Activated gamma-delta T cell treated with anti-CD3 and anti-CD28 coated beads, Interleukin-2, amount 50 U/mL, for 16 hours (primary cell): ENCODE measurements around the gene TNFAIP8L1.

Experiments used
- DNase-seq: peaks from one replicate; pipeline ENCODE4 v3.0.0-alpha.2; 2020; ENCODE audit warnings: low read depth

The TNFAIP8L1 gene

DNA sequence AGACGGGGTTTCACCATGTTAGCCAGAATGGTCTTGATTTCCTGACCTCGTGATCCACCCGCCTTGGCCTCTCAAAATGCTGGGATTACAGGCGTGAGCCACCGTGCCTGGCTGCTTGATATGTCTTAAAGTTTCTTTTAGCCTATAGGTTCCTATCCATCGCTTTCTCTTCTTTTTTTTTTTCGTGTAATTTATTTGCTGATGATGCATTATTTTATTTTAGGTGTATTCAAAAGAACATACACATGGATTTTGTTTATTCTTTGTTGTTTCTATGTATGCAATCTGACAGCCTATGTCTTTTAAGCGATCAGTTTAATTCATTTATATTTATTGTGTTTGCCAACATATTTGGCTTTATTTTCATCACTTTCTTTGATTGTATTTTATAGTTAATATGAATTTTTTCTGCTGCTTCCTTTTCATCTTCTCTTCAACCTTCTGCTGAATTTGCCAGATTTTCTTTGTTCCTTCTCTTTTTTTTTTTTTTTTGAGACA, 26.0 kb upstream of the TNFAIP8L1 start:
- no peak for DNase-seq

DNA sequence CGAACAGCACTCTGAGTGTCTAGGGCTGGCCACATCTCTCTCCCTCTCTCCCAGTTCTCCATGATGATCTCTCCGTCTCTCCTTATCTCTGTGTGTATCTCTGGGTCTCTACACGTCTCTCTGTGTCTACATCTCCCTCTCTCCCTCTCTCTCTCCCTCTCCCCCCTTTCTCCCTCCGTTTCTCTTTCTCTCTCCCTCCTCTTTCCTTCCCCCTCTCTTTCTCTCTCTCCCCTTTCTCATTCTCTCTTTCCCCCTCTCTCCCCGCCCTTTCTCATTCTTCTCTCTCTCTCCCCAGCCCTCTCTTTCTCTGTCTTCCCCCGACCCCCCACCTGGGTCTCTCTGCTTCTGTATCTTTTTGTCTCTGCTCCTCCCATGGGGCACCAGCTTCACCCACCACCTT, 21.3 kb upstream of the TNFAIP8L1 start:
- no peak for DNase-seq

DNA sequence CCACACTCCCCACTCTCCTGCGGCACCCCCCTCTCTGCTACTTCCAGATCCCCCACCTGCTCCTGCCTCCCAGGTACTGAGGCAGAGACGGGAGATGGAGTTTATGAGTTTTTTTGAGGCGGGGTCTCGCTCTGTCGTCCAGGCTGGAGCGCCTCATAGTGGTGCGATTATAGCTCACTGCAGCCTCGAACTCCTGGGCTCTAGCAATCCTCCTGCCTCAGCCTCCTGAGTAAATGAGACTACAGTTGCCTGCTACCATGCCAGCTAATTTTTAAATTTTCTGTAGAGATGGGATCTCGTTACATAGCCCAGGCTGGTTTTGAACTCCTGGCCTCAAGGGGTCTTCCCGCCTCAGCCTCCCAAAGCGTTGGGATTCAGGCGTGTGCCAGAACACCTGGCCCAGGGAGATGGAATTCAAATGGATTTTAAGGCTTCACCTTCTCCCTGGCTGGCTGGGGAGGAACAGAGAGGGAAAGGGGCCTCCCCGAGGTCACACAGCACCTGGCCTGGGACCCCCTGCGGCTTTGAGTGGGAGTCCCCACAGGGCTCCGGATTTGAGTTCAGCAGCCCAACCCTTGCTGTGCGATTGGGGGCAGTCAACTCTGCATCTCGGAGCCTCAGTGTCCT, 19.5 kb upstream of the TNFAIP8L1 start:
- DNase-seq: no peak

DNA sequence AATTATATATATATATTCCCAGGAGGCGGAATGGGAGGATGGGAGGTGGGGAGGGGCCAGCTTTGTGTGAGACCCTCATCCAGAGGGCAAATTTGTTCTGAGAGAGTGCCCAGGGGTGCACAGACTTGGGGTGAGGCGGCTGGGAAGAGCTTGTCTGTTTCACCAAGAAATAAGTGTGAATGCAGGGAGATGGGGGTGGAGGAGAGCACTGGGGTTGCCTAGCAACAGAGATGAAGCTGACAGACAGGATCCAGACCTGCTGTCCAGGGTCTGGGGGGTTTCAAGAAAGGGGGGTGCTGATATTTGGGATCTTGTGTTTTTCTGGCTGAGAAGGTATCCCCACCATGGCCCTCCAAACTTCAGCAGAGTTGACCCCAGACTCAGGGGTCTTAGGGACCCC, 18.6 kb upstream of the TNFAIP8L1 start:
- DNase-seq: no peak

DNA sequence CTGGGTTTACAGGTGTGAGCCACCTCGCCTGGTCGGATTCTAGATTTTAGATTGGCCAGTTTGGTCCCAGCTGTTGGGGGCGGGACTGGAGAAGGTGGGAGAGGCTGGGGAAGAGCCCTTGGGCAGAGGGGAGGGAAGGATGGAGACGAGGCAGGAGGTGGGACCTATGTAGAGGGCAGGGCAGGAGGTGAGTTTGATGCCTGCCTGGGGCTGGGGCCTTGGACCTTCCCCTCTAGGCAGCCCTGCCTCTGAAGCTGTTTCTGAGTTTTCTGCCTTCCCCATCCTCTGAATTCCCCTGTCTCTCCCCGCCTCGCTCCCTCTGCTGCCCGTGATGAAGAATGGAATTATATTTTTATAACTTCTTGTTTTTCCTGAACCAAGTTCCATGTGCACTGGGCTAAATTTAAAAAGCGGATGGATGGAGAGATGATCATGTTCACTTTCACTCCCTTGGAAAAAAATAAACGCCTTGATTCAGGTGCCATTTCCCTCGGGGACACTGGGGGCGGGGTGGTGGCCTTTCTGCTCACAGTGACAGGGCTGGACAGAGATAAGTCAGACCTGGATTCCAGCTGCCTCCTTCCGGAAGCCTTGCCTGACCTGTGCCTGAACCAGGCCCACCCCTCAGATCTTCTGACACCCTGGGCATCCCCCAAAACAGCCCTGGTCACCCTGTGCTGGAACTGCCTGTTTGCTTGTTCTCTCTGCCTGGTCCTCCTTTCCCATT, 16.5 kb upstream of the TNFAIP8L1 start:
- DNase-seq: no peak

DNA sequence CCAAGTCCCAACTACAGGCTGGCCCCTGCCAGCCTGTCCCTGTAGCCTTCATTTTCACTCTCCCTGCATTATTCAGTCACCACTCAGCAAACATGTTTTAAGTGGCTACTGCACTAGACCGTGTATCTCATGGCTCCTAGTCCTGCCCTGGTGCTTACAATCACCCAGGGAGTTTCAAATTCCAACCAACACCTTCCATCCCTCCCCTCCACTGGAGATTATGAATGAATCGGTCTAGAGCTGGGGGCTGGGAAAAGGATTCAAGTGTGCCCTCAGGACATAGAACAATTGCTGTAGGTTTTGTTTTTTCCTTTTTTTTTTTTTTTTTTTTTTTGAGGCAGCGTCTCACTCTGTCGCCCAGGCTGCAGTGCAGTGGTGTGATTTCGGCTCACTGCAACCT, 15.0 kb upstream of the TNFAIP8L1 start:
- DNase-seq: no peak

DNA sequence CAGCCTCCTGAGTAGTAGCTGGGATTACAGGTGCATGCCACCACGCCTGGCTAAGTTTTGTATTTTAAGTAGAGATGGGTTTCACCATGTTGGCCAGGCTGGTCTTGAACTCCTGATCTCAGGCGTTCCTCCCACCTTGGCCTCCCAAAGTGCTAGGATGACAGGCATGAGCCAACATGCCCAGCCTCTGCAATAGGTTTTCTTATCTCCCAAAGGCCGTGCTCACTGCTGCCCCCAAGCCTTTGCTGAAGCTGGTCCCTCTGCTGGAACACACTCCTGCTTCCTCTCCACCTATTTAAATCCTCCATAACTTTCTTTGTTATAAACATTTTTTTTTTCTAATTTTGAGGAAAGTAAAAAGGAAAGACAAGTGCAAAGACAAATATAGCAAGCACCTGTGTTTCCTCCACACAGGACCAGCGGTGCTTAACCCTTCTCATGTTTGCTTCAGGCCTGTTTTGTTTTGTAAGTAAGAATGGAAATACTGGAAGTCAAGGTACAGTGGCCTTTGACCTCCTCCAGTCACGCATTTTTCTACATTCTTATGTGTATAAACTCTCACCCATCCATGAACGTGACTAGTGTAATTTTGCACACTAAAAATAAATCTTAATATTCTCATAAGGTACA, 14.5 kb upstream of the TNFAIP8L1 start:
- DNase-seq: no peak

DNA sequence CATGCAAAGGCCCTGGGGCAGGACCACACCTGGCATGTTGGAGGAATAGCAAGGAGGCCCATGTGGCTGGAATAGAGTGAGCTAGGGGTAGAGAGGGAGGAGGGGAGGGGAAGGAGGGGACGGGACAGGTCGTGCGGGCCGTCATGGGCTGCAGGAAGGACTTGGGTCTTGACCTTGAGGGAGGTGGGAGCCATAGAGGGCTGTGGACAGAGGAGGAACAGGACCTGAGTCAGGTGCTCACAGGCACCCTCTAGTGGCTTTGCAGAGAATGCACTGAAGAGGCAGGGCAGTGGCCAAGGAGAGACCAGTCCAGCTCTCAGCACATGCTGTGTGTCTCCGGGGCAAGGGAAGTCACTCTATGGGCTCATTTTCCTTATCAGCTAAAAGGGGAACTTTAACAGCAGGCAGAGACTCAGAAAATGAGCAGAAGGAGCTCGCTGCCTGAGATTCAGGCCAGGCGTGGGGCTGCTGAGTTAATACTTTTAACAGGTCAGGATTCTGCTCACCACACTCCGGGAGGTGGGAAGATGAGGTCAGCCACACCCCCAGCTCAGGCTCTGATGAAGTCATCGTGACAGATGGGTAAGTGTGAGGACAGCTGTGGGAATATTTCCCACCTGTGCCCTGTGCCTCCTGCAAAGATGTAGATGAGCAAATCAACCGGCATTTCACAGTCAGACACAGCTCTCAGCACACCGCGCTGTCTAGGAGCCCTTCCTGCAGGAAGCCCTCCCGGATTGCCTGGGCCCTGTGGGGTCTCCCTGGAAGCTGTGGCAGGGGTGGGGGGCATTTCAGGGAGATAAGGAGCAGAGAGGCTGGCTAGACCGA, 6.0 kb upstream of the TNFAIP8L1 start:
- no peak for DNase-seq

DNA sequence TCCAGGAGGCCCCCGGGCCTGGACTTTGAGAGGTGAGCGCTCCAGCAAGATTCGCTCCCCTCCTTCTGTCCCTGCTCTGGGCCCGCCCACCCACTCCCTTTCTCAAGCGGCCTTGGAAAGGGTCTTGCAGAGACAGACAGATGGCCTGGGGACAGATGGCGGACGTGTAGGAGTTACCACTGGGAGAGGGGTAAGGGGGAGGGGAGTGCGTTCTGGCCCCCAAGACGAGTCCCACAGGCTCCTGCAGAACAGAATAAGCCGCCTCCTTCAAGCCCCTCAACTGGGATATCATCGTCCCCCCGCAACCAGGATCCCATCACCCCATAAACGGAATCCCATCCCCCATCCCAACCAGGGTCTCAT, 3.6 kb upstream of the TNFAIP8L1 start:
- DNase-seq: no peak

DNA sequence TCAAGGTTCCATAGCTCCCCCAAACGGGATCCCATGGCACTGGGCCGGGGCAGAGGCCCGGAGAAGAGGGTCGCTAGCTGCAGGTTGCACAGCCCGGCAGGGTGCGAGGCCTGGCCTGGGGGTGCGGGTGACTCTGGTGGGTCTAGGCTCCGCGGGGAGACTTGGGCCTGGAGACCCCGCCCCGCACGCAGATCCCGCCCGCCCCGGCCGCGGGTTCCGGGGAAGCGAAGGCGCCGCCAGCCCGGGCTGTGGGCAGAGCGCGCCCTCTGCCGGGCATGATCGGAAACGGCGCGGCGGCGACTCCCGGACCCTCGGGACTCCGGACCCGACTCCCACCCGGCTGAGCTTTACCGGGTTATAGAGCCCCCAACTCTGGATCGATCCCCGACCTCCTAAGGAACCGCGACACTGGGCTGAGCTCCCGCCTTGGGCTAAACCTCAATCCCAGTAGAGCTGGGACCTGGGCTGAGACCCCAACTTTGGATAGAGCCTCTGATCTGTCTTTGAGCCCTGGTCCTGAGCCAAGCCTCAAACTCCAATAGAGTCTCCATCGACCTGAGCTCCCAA, 3.1 kb upstream of the TNFAIP8L1 start:
- peak; percentile 61 for DNase-seq

DNA sequence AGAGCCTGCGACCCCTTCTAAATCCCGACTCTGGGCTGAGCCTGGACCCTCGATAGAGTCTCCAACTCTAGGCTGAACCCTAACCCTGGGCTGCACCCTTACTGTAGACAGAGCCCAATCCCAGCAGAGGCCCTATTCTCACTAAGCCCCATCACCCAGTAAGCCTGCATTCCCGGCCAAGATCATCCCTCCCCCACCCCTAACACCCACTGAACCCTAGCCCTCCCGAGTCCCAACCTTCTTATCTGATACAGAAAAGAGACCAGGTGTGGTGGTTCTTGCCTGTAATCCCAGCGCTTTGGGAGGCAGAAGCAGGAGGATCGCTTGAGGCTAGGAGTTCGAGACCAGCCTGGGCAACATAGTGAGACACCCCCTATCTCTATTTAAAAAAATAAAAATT, 2.6 kb upstream of the TNFAIP8L1 start:
- no peak for DNase-seq

DNA sequence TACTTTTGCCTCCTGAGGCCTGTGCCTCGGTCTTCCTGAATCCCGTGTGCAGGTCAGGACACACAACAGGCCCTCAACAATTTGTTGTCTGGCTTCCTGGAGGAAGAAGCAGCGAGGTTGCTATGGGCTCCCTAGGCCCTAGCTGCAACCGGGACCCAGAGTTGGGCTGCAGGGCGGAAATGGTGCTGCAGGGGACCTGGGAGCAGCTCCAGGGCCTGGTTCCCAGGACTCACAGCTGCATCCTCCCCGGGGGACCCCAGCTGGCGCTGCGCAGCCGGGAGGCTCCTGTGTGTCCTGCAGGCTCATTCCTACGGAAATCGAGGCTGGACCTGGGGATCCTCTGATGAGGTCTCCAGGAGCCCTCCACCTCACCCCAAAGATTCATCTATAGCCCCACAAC, 999 bp upstream of the TNFAIP8L1 start:
- DNase-seq: no peak

DNA sequence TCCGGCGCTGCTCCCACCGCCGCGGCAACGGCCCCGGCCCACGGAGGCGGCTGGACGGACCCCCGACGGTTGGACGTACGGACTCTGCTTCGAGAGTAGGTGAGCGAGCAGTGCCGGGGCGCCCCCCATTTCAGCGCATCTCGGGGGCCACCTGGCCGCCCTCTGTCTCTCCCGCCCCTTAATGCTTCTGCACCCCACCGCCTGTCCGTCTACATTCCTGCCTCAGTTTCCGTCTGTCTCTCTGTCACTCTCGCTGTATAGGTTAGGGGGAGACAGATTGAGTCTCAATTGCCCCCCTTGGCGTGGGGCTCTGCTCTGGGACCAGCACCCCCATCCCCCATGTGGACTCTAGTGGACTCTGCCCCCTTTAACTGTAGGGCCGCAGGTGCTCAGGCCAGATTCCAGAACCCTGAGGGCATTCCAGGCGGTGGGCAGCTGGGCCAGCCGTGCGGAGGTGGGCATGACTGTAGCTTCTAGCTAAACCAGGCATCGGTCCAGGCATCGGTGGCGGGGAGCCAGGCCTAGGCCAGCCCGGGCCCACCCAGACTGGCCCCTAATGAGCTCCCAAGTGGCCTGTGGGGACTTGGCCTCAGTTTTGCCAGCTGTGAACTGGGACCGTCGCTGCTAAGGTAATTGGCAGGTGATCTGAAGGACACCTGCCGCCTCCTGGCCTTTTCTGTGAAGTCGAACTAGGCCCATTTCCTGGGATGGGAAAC, 373 bp downstream of the TNFAIP8L1 start:
- no peak for DNase-seq

DNA sequence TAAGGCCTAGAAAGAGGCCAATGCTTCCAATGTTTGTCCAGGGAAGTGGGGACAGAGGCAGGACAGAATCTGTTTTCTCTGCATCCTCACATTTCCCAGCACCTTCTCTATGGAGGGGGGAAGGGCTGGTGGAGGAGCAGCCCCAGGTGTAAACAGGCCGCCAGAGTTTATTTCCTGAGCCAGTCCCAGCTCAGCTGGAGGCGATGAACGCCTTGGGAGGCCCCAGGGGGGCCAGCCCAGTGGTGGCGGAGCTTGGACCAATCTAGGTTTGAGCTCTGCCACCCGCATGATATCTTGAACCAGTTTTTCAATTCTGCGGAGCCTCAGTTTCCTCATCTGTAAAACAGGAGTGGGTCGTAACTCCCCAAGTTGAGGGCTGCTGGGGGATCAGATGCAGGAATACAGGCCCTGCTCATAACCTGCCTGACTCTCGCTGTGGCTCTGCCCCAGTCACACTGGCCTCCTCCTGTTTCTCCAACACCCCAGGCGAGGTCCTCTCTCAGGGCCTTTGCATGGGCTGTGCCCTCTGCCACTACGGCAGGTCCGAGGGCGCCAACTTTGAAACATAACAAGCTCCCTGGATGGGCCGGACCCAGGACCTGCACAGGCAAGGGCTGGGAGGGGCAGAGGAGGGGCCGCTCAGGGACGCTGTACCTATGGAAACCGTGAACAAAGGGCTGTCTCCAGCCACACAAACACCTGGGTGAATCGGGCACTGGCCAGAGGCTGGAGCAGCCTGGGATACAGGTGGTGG, 1.1 kb downstream of the TNFAIP8L1 start:
- DNase-seq: no peak

DNA sequence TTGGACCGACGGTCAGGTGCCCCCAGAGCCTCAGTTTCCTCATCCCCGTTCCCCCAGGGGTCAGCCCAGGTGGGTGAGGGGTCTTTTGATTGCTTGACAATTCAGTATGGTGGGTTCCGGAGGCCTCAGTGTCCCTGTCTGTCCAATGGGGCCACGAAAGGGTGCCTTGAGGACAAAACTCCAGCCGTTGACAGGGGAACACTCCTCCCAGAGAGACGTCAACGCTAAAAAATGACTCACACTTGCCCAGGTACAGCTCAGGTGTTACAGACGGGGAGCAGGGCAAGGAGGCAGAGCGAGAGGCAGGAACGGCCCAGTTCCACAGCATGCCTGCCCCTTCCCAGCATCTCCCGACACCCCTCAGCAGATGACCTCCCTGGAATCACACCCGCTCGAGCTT, 1.8 kb downstream of the TNFAIP8L1 start:
- no peak for DNase-seq

DNA sequence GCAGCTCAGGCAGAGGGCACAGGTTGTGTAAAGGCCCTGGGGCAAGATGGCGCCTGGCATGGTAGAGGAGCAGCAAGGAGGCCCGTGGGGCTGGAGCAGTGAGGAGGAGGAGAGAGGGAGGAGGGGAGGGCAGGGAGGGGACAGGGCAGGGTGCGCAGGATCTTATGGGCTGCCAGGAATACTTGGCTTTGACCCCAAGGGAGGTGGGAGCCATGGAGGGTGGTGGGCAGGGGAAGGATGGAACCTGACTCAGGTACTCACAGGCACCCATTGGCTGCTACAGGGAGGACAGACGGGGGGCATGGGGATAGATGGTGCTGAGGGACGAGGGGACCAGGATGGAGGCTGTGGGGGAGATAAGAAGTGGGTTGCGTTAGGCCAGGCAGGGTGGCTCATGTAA, 3.3 kb downstream of the TNFAIP8L1 start:
- no peak for DNase-seq

DNA sequence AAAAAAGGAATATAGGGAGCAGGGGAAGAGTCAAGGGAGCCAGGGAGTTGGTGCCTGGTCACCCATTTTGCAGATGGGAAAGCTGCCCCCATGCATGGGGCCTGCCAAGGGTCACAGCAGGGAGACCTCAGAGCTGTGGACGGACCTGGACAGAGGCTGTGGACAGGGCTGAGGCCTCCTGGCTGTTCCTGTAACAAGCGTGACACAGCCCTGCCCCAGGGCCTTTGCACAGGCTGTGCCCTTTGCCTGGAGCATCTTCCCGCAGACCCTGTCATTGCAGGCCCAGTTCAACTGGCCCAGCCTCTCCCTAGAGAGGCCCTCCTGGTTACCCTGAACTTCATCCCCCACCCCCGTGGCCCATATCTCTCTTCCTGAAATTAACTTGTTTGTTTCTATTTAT, 6.4 kb downstream of the TNFAIP8L1 start:
- no peak for DNase-seq

DNA sequence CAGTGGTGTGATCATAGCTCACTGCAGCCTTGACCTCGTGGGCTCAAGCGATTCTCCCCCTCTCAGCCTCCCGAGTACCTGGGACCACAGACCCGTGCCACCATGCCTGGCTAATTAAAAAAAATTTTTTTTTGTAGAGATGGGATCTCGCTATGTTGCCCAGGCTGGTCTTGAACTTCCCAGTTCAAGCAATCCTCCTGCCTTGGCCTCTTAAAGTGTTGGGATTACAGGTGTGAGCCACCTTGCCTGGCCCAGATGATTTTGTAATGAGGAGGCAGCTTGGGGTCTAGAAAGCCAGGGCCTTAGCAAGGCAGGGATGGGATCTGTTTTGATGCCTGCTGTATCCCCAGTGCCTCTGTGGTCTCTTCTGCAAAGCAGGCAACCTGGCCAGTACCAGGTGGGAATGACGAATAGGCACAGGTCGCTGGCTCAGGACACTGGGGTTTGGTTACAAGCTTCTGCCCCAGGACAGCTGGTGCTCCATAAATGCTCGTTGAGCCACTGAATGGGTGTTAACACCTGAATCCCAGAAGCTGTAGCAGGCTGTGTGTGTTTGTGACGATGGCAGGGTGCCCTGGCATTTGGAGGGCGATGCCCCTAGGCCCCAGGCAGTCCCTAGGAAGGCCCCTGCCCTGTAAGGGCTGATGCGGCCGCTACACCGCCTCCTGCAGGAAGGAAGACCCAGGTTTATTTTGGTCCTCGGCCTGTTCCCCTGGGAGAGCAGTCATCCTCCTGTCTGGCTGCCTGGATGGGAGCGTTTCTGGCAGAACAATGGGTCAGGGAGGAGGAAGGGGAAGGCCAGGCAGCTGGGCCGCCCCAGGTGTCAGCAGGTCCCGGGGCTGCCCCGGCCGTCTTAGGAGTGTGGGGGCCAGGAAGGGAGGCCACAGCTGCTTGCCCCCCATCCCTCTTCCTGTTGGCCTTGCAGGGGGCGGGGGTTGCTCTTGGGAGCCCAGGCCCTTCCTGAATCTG, 8.6 kb downstream of the TNFAIP8L1 start:
- no peak for DNase-seq

DNA sequence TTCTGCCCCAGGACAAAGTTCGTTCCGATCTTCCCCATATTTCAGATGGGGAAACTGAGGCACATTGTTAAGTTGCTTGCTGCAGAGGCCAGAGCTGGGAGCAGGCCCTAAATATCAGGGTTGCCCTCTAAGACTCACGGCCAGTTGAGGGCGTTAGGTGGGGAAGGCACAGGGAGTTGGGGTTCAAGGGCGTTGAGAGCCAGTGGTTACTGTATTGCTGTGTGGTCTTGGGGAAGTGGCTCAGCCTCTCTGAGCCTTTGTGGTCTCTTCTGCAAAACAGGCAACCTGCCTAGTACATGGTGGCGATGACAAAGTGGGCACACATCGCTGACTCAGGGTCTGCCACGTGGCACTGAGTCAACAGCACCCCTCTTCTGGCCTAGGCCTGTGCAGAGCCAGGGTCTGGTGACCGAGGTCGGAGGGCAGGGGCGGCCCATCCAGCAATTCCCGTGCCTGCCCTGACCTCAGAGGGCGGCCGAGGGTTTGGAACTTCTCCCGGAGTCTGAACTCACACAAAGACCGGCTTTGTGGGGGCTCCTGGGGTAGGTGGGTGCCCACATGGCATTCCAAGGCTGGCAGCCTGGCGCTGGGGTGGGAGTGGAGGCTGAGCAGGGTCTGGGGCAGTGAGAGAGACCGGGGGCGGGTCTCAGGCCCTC, 10.2 kb downstream of the TNFAIP8L1 start:
- DNase-seq: no peak
